GM12801 (cell line): Measurements from ENCODE around the gene CCDC88C.

ENCODE experiments used
- CTCF ChIP-seq: IDR thresholded peaks from one replicate; pipeline ENCODE4 v1.5.1; 2011; ENCODE audit warnings: control low read depth; ENCODE audit not compliant: insufficient read length; ENCODE audit errors: extremely low read depth

Gene CCDC88C

GRCh38 chr14:91392623-91393303 lies 24.9 kb downstream of the CCDC88C start:
- no peak for TF ChIP-seq CTCF

GRCh38 chr14:91390165-91390778 lies 27.3 kb downstream of the CCDC88C start:
- no peak for TF ChIP-seq CTCF

GRCh38 chr14:91389150-91389549 lies 28.5 kb downstream of the CCDC88C start:
- TF ChIP-seq CTCF: no peak

GRCh38 chr14:91388551-91388975 lies 29.1 kb downstream of the CCDC88C start:
- no peak for TF ChIP-seq CTCF

GRCh38 chr14:91387951-91388381 lies 29.7 kb downstream of the CCDC88C start:
- TF ChIP-seq CTCF: no peak

- TF ChIP-seq CTCF: no peak
These were observed 30.3 kb downstream of the CCDC88C start for GRCh38 chr14:91387169-91387835.

GRCh38 chr14:91385697-91386096 lies 31.9 kb downstream of the CCDC88C start:
- TF ChIP-seq CTCF: no peak
